Measurements from ENCODE around the gene ST7L. TPM values are rescaled to one million over a fixed set of nuclear protein-coding genes. Genes with fewer than 3 reads are reported as not detected.

The ST7L gene
- total RNA-seq, 1 experiment from 2014 or later: 13.6 TPM

DNA sequence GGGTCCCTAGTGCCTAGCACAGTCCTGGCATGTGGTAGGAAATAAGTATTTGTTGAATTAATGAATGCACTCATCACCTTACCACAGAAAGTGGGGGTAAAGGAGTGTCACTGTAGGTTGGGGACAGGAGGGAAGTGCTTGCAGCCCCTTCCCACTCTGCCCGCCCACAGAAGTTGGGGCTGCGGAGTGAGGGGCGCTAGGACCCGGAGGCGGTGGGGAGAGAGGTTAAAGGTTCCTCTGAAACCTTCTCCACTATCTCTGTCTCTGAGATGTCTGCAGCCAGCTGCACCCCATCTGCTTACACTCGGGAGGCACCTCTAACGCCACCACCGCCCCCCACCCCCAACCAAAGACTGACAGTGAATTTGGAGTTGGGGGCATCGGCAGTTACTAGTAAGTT lies 111.6 kb downstream of the ST7L start:
- Mint-ChIP-seq H3K36me3 (ENCODE audit: insufficient read depth, unreplicated experiment) (no peaks in the 10 kb centered on the region), H3K27ac (ENCODE audit: unreplicated experiment) (no peak overlapping the region)
- TF ChIP-seq, protein P1, sequence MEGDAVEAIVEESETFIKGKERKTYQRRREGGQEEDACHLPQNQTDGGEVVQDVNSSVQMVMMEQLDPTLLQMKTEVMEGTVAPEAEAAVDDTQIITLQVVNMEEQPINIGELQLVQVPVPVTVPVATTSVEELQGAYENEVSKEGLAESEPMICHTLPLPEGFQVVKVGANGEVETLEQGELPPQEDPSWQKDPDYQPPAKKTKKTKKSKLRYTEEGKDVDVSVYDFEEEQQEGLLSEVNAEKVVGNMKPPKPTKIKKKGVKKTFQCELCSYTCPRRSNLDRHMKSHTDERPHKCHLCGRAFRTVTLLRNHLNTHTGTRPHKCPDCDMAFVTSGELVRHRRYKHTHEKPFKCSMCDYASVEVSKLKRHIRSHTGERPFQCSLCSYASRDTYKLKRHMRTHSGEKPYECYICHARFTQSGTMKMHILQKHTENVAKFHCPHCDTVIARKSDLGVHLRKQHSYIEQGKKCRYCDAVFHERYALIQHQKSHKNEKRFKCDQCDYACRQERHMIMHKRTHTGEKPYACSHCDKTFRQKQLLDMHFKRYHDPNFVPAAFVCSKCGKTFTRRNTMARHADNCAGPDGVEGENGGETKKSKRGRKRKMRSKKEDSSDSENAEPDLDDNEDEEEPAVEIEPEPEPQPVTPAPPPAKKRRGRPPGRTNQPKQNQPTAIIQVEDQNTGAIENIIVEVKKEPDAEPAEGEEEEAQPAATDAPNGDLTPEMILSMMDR (IDR thresholded peaks at IDR 0.05; ENCODE audit: insufficient read depth in 1 of 2, low read depth in 1 of 2, low read length in 1 of 2, severe bottlenecking in 1 of 2, unreplicated experiment in 1 of 2): no peak

DNA sequence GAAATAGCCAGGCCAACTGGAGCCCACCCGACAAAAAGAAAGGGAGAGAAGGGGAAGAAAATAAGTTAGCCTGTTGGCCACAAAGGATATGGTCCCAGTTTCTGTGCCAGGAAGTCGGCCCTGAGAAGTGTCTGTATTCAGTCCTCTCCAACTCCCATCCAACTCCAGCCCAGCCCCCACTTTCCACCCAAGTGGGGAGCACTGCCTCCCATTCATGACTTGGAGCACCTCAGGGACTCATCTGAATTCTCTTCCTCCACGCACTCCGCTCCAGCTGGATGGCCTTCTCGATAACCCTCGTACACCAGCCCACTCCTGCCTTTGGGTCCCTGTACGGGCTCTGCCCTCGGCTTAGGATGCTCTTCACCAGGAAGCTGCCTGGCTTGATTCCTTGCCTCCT lies 112.2 kb downstream of the ST7L start:
- peaks cover 11% of the 10 kb centered on the region for H3K27me3 Mint-ChIP-seq (ENCODE audit: insufficient read depth, unreplicated experiment)
- ChIA-PET CTCF (no interaction called here), POLR2A (no interaction called here)
- Histone ChIP-seq H3K4me1 (no peaks in the 10 kb centered on the region), H3K36me3 (ENCODE audit: control insufficient read depth, insufficient read depth, low read length) (no peaks in the 10 kb centered on the region), H3K27me3 (replicated peaks; ENCODE audit: control insufficient read depth, insufficient read depth, low read length) (no peaks in the 10 kb centered on the region), H3K9me3 (no peaks in the 10 kb centered on the region), H3K4me3 (ENCODE audit: low read depth, low read length) (no peak overlapping the region)
- H3K4me3 Mint-ChIP-seq (ENCODE audit: unreplicated experiment): no peak overlapping the region
- no peak overlapping the region for H3K27ac Mint-ChIP-seq (ENCODE audit: unreplicated experiment)
- no TSS peak for BruUV-seq (replicated peaks)
- H3K4me1 Mint-ChIP-seq (ENCODE audit: low read depth, unreplicated experiment): no peaks in the 10 kb centered on the region
- no peaks in the 10 kb centered on the region for H3K36me3 Mint-ChIP-seq (ENCODE audit: insufficient read depth, unreplicated experiment)
- TF ChIP-seq, protein P1 (IDR thresholded peaks at IDR 0.05; ENCODE audit: insufficient read depth in 1 of 2, low read depth in 1 of 2, low read length in 1 of 2, severe bottlenecking in 1 of 2, unreplicated experiment in 1 of 2): no peak
- H3K9me3 Mint-ChIP-seq (ENCODE audit: unreplicated experiment): no peaks in the 10 kb centered on the region
- no peak for DNase-seq
- intact Hi-C loops (cut with micrococcal nuclease; ENCODE audit: unreplicated experiment): no loop called here

More for the DNA sequence above, 111.6 kb downstream of the ST7L start:
- Histone ChIP-seq H3K9me3 (no peaks in the 10 kb centered on the region), H3K4me3 (ENCODE audit: low read depth, low read length) (no peak overlapping the region), H3K27me3 (replicated peaks; ENCODE audit: control insufficient read depth, insufficient read depth, low read length) (no peaks in the 10 kb centered on the region), H3K36me3 (ENCODE audit: control insufficient read depth, insufficient read depth, low read length) (no peaks in the 10 kb centered on the region), H3K4me1 (no peaks in the 10 kb centered on the region)
- Mint-ChIP-seq H3K27me3 (ENCODE audit: insufficient read depth, unreplicated experiment) (peaks cover 11% of the 10 kb centered on the region), H3K4me1 (ENCODE audit: low read depth, unreplicated experiment) (no peaks in the 10 kb centered on the region), H3K4me3 (ENCODE audit: unreplicated experiment) (peak overlapping the region; percentile 71), H3K9me3 (ENCODE audit: unreplicated experiment) (no peaks in the 10 kb centered on the region)
- POLR2A ChIA-PET: no interaction called here
- intact Hi-C loops (cut with micrococcal nuclease; ENCODE audit: unreplicated experiment): no loop called here
- BruUV-seq (replicated peaks): no TSS peak
- CTCF ChIA-PET: no interaction called here
- DNase-seq: no peak

DNA sequence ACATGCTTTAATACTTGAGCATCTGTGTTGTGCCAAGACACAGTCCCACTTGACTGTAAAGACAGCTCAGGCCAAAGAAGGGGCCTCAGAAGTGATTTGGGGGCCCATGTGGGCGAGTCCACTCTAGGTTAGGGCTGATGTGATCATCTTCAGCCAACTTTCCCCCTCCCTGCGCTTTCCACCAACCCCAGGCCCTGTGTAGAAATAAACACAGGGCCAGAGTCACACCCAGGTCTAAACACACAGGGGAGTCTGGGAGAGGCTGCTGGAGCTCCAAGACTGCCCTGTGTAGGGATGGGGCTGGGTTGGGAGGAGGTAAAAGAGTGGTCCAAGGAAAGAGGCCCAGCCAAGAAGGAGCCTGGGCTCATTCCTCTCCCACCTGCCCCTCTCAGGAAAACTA lies 112.6 kb downstream of the ST7L start:
- BruUV-seq (replicated peaks): no TSS peak
- Histone ChIP-seq H3K4me1 (no peaks in the 10 kb centered on the region), H3K4me3 (ENCODE audit: low read depth, low read length) (no peak overlapping the region), H3K27me3 (replicated peaks; ENCODE audit: control insufficient read depth, insufficient read depth, low read length) (no peaks in the 10 kb centered on the region), H3K36me3 (ENCODE audit: control insufficient read depth, insufficient read depth, low read length) (no peaks in the 10 kb centered on the region), H3K9me3 (no peaks in the 10 kb centered on the region)
- Mint-ChIP-seq H3K36me3 (ENCODE audit: insufficient read depth, unreplicated experiment) (no peaks in the 10 kb centered on the region), H3K27me3 (ENCODE audit: insufficient read depth, unreplicated experiment) (peaks cover 11% of the 10 kb centered on the region), H3K4me1 (ENCODE audit: low read depth, unreplicated experiment) (no peaks in the 10 kb centered on the region), H3K27ac (ENCODE audit: unreplicated experiment) (no peak overlapping the region), H3K9me3 (ENCODE audit: unreplicated experiment) (no peaks in the 10 kb centered on the region), H3K4me3 (ENCODE audit: unreplicated experiment) (no peak overlapping the region)
- POLR2A ChIA-PET: no interaction called here
- CTCF ChIA-PET: no interaction called here
- intact Hi-C loops (cut with micrococcal nuclease; ENCODE audit: unreplicated experiment): no loop called here
- no peak for DNase-seq
- TF ChIP-seq, protein P1 (IDR thresholded peaks at IDR 0.05; ENCODE audit: insufficient read depth in 1 of 2, low read depth in 1 of 2, low read length in 1 of 2, severe bottlenecking in 1 of 2, unreplicated experiment in 1 of 2): no peak

Data from Caco-2 (cell line).